GM21447 (cell line): ENCODE measurements around the gene NUP160.
"Not testable (repeated sequence)": the region's sequence is repeated elsewhere in the genome, so short reads cannot be mapped to it uniquely, and the experiment has no call there.

Experiments used
- ATAC-seq: cut with Tn5 transposase; IDR thresholded peaks from one replicate; pipeline ENCODE4 v1.9.1; 2021; ENCODE audit not compliant: unreplicated experiment

The NUP160 gene, protein sequence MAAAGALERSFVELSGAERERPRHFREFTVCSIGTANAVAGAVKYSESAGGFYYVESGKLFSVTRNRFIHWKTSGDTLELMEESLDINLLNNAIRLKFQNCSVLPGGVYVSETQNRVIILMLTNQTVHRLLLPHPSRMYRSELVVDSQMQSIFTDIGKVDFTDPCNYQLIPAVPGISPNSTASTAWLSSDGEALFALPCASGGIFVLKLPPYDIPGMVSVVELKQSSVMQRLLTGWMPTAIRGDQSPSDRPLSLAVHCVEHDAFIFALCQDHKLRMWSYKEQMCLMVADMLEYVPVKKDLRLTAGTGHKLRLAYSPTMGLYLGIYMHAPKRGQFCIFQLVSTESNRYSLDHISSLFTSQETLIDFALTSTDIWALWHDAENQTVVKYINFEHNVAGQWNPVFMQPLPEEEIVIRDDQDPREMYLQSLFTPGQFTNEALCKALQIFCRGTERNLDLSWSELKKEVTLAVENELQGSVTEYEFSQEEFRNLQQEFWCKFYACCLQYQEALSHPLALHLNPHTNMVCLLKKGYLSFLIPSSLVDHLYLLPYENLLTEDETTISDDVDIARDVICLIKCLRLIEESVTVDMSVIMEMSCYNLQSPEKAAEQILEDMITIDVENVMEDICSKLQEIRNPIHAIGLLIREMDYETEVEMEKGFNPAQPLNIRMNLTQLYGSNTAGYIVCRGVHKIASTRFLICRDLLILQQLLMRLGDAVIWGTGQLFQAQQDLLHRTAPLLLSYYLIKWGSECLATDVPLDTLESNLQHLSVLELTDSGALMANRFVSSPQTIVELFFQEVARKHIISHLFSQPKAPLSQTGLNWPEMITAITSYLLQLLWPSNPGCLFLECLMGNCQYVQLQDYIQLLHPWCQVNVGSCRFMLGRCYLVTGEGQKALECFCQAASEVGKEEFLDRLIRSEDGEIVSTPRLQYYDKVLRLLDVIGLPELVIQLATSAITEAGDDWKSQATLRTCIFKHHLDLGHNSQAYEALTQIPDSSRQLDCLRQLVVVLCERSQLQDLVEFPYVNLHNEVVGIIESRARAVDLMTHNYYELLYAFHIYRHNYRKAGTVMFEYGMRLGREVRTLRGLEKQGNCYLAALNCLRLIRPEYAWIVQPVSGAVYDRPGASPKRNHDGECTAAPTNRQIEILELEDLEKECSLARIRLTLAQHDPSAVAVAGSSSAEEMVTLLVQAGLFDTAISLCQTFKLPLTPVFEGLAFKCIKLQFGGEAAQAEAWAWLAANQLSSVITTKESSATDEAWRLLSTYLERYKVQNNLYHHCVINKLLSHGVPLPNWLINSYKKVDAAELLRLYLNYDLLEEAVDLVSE (N-terminal part only)

DNA sequence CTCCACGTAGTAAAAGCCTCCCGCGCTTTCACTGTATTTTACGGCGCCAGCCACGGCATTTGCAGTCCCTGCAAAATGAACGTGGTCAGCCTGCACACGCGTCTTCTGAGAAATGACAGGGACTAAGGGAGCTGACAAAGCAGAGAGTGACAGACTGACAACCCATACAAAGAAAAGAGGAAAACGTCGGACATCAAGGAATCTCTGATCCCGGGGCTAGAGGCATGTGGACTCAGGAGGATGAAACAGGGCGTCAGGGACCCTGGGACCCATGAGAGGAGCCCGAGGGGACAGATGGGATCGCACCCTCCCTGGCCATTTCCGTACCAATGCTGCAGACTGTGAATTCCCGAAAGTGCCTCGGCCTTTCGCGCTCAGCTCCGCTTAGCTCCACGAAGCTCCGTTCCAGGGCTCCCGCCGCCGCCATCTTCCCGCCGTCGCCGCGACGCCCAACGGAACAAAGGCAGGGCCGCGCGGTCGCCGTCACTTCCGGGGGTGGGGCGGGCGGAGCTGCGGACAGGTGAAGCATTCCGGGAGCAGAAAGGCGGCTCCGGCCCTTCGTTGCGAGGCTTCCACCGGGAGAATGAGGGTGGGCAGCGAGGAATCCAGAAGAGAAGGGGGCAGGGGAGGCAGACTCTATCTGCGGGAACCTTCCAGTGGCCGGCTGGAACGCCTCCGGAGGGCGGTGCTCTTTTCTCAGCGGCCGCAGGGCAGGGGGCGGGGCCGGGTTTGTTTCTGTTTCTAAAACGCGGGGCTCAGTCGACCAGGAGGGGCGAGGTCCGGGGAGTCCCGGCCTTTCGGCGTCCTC lies at the start of gene NUP160:
NUP160 (minus strand) TSS at position 459 of the 808 bp plus-strand sequence; CDS start at position 427, 32 bp downstream.
- ATAC-seq = peak; percentile 76

DNA sequence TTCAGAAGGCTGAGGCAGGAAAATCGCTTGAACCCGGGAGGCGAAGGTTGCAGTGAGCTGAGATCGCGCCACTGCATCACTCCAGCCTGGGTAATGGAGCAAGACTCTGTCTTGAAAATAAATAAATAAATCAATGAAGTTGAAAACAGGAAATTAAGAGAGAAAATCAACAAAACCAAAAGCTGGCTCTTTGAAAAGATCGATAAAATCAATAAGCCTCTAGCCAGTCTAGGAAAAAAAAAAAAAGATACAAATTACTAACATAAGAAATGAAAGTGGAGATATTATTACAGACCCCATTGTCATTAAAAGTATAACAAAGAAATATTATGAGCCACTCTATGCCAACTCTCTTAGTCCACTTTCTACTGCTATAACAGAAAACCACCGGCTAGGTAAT lies 48.0 kb upstream of the NUP160 start:
- ATAC-seq = no peak

GRCh38 chr11:47895035-47895434 lies 46.9 kb upstream of the NUP160 start:
- ATAC-seq = no peak

GRCh38 chr11:47892546-47893276 lies 44.6 kb upstream of the NUP160 start:
- ATAC-seq = not testable (repeated sequence)

DNA sequence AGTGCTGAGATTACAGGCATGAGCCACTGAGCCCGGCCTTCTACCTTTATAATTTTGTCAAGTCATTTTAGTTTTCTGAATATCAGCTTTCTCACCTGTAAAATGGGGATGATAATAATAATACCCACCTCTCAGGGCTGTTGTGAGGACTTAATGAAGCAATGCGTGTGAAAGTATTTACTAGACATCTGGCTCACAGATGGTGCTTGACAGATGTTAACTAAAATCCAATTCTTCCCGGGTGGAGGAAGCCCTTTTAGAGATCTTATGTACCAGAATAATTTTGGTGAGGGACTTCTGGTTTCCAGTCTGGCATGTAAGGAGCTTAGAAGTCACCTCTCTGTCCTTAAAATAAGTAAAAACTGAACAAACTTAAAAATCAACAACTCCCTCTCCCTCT lies 43.7 kb upstream of the NUP160 start:
- no peak for ATAC-seq

DNA sequence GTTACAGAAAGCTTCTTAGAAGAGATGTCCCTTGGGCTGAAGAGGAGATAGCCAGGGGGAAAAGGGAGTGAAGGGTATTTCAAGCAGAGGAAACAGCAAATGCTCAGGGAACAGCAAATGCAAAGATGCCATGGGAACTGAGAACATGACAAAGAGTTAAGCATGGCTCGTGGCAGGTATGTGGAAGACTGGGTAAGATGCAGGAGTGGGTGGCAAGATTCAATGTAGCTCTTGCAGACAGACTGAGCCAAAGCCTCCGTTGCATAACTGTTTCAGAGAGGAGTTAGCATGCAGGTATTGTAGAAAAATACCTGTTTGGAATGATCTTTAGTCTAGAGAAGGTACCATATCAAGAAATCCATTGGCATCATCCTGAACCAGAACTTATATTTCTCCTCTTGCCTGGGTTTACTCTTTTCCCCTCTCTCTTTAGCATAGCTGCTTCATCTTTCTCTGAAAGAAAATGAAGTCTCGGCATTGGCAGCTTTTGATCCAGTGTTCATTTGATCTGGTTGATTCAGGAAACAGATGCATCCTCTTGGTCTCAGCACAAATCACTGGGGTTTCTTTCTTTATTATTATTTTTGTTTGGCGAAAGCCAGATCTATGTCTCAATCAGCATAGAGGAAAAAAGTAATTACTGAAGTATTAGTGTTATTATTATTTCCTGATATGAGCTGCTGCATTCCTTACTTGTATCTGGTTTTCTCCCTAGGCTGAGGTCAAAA lies 41.7 kb upstream of the NUP160 start:
- ATAC-seq = no peak

DNA sequence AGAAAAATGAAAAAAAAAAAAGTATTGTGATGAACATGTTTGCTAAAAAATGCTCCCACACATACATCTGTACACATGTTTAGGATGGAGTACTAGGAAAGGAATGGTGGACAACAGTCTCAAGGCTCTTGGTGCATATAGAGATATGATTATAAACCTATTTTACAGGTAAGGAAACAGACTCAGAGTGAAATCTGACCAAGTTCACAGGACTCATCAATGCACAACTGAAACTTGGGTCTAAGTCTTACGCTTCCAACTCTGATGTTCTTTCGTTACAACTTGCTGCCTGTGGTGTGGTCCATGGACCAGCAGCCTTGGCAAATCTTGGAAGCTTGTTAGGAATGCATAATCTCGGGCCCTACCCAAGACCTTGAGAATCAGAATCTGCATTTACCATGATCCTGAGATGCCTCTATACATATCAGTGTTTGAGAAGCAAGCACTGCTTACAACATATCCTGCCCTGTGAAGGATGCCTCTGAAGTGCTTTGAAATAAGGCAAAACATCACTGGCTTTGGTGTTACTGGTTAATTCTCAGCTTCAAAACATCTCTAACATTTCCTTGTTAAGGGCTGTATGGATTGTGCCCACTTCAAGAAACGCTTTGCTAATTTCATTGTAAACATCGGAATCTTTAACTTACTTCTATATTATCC lies 39.9 kb upstream of the NUP160 start:
- ATAC-seq = no peak

DNA sequence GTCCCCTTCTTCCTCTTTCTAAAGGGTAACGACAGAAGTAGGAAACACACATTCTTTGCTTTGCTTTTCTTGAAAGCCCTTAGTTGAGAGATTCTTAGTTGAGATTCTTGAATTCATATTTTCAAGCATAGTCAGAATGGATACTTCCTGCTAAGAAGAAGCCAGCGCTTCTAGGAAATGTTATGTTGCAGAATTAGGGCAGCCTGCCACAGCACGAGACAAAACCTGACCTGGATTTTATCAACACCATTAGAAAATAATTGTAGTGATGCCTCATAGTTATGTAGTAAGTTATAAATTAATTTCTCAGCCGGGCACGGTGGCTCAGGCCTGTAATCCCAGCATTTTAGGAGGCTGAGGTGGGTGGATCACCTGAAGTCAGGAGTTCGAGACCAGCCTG lies 37.9 kb upstream of the NUP160 start:
- ATAC-seq = no peak

DNA sequence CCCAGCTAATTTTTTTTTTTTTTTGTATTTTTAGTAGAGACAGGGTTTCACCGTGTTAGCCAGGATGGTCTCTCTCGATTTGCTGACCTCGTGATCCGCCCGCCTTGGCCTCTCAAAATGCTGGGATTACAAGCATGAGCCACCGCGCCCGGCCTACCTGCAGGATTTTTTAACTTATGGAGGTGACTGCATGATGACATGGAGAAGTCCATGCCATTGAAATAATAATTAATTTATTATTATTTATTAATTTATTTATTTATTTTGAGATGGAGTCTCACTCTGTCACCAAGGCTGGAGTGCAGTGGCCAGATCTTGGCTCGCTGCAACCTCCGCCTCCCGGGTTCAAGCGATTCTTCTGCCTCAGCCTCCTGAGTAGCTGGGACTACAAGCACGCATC lies 34.3 kb upstream of the NUP160 start:
- ATAC-seq = not testable (repeated sequence)

DNA sequence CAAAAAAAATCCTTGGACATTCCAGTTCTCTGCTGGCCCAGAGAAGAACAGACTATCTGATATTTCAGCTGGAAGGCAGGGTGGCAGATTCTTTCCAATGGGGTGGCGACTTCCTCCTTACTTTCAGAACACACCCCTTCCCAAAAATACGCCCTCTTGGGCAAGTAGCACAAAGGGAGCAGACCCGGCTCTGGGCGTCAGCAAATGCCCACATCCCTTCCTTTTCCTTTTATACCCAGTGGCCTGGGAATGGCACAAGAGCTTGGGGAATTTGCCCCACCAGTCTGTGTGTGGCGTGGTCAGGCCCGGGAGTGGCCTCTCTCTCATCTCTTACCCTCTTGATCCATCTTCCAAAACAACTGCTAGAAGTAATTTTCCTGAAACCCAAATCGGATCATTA lies 33.0 kb upstream of the NUP160 start:
- no peak for ATAC-seq

DNA sequence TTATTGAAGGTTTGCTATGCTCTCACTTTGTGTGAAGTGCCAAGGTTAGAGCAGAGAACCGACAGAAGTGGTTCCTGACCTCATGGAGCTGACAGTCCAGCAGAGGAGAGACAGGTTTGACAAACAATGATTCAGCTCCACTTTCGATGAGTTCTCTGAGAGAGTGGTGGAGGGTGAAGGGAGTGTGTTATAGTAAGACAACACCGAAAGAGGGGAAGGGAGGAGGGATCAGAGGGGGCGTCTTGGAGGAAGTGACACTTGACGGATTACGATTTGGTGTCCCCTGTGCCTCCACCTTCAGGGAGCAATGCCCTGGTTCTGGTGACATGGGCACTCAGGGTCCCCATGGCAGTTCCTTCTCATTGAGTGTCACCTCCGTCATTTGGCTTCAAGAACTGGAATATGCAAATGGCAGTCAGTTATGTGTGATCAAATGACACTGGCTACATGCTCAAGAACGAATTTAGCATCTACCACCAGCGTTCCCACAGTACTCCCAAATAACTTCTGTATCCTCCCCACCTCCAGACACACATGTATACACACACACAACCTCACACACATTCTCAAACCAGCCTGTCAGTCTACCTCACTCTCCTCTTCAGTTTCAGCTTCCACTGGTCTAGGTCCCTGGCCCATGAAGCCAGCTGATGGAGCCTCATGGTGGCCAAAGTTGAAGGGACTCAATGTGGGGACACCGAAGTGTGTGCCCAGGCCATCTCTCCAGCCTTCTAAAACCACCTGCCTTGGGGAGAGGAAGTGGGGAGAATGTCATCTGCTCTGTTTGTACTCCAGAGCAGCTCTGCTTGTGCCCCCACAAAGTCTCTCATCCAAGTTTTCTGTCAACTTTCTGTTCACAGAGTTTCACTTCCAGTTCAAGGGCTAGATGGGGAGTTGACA lies 31.4 kb upstream of the NUP160 start:
- ATAC-seq = no peak

GRCh38 chr11:47875858-47876257 lies 27.7 kb upstream of the NUP160 start:
- not testable (repeated sequence) for ATAC-seq

DNA sequence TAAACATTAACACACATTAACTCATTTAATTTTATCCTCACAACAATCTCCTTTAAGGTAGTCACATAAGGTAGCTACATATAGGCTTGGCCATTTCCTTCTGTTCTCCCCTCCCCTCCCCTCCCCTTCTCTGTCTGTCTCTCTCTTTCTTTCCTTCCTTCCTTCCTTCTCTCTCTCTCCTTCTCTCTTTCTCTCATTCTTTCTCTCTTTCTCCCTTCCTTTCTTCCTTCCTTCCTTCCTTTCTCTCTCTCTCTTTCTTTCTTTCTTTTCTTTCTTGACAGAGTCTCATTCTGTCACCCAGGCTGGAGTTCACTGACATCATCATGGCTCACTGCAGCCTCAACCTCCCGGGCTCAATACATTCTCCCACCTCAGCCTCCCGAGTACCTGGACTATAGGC lies 22.3 kb upstream of the NUP160 start:
- ATAC-seq = no peak

- ATAC-seq = no peak
These were observed 21.6 kb upstream of the NUP160 start for GRCh38 chr11:47869544-47870393.

DNA sequence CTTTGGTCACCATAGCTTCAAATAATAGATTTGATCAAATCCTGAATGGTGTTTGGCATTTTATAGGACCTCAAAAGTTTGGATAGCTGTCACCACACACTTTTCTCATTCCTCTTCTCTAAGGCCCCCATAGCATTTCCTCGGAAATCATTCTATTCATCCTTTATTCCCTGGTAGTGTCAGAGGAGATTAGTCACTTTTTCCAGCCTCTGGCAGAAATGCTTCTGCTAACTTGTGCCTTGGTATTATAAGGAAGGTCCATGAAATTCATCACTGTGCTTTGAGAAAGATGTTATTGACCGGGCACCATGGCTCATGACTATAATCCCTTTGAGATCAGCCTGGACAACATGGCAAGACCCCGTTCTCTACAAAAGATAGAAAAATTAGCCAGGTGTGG lies 19.7 kb upstream of the NUP160 start:
- no peak for ATAC-seq

GRCh38 chr11:47866892-47867291 lies 18.7 kb upstream of the NUP160 start:
- ATAC-seq = not testable (repeated sequence)
